H1 (cell line): Measurements from ENCODE around the gene OR2H2. TPM values are rescaled to one million over a fixed set of nuclear protein-coding genes. Genes with fewer than 3 reads are reported as not detected.

ENCODE experiments used
- CTCF ChIA-PET: fragments of 300-600 bp; sonication (Branson Sonifier 250); formaldehyde crosslinking; loops from one replicate; lab custom pipeline; 2021; ENCODE audit not compliant: partially characterized antibody; lab: Charles Lee
- POLR2A ChIA-PET: fragments of 300-600 bp; sonication (Branson Sonifier 250); formaldehyde crosslinking; loops from one replicate; lab custom pipeline; 2021; ENCODE audit warnings: inconsistent platforms; ENCODE audit not compliant: partially characterized antibody; lab: Charles Lee
- DNase-seq, 2 experiments: peaks; one replicate each; pipeline versions ENCODE4 v3.0.0 to v3.0.0-alpha.2; 2010 to 2022; ENCODE audit warnings: low spot score in 2 of 2, low read depth in 1 of 2, mixed read lengths in 1 of 2
- FAIRE-seq: peaks from 2 replicates; lab custom pipeline; 2011; peaks lifted over from hg19 to GRCh38; lab: Jason Lieb, UNC
- H2AFZ ChIP-seq: 2 replicates; pipeline ENCODE4 v1.8.1; 2012; ENCODE audit warnings: low read length, inconsistent platforms
- H2AK5ac ChIP-seq: 2 replicates; pipeline ENCODE4 v1.6.1; 2013; ENCODE audit warnings: low read depth, low read length
- H2BK120ac ChIP-seq: replicated peaks from 2 replicates; pipeline ENCODE3; 2013; ENCODE audit warnings: low read depth, low read length, inconsistent platforms
- H2BK12ac ChIP-seq: 2 replicates; pipeline ENCODE4 v1.6.1; 2013; ENCODE audit warnings: low read depth, low read length
- H2BK15ac ChIP-seq: 2 replicates; pipeline ENCODE4 v1.6.1; 2013; ENCODE audit warnings: low read length
- H2BK20ac ChIP-seq: 2 replicates; pipeline ENCODE4 v1.6.1; 2013; ENCODE audit warnings: low read length
- H2BK5ac ChIP-seq: 2 replicates; pipeline ENCODE4 v1.6.1; 2013; ENCODE audit warnings: low read depth, low read length
- H3K14ac ChIP-seq: 2 replicates; pipeline ENCODE4 v1.6.1; 2013; ENCODE audit warnings: inconsistent platforms; ENCODE audit not compliant: insufficient read length
- H3K18ac ChIP-seq: 2 replicates; pipeline ENCODE4 v1.6.1; 2013; ENCODE audit warnings: low read length; ENCODE audit errors: extremely low read depth
- H3K23ac ChIP-seq: 2 replicates; pipeline ENCODE4 v1.6.1; 2013; ENCODE audit warnings: inconsistent platforms; ENCODE audit not compliant: insufficient read length
- H3K23me2 ChIP-seq: 2 replicates; pipeline ENCODE4 v1.6.1; 2013; ENCODE audit warnings: low read depth, low read length
- H3K27ac ChIP-seq: 2 replicates; pipeline ENCODE4 v1.6.1; 2011; ENCODE audit warnings: low read depth, low read length, inconsistent platforms
- H3K27me3 ChIP-seq, 4 experiments: replicated peaks in 1 of 4; 1 replicate in 1 of 4; 2 replicates in 3 of 4; pipeline versions ENCODE4 v1.6.1 to v1.8.1; 2011 to 2013; ENCODE audit warnings: low read length in 3 of 4, mild to moderate bottlenecking in 3 of 4, inconsistent platforms in 2 of 4, mixed read lengths in 2 of 4, moderate library complexity in 1 of 4; ENCODE audit not compliant: control insufficient read depth in 3 of 4, insufficient read depth in 3 of 4; ENCODE audit errors: extremely low read depth in 1 of 4
- H3K36me3 ChIP-seq, 4 experiments: 2 replicates each; pipeline versions ENCODE4 v1.6.1 to v1.8.1; 2011 to 2013; ENCODE audit warnings: mild to moderate bottlenecking in 4 of 4, low read length in 3 of 4, moderate library complexity in 2 of 4, control low read depth in 1 of 4, inconsistent platforms in 1 of 4; ENCODE audit not compliant: insufficient read depth in 4 of 4, control insufficient read depth in 2 of 4
- H3K4ac ChIP-seq: replicated peaks from 2 replicates; pipeline ENCODE3; 2013; ENCODE audit warnings: low read length, low read depth, mixed read lengths, inconsistent platforms; ENCODE audit not compliant: insufficient read length
- H3K4me1 ChIP-seq, 4 experiments: replicated peaks in 1 of 4; 1 replicate in 1 of 4; 2 replicates in 3 of 4; pipeline versions ENCODE4 v1.6.1 to v1.8.1; 2011 to 2013; ENCODE audit warnings: low read length in 3 of 4, inconsistent platforms in 2 of 4, mixed read lengths in 1 of 4; ENCODE audit not compliant: insufficient read depth in 4 of 4, control insufficient read depth in 3 of 4
- H3K4me2 ChIP-seq, 2 experiments: 2 replicates each; pipeline versions ENCODE4 v1.6.1 to v1.8.1; 2011 to 2013; ENCODE audit warnings: low read depth in 2 of 2, low read length in 2 of 2, control low read depth in 1 of 2, inconsistent platforms in 1 of 2, mild to moderate bottlenecking in 1 of 2; ENCODE audit not compliant: insufficient read depth in 1 of 2
- H3K4me3 ChIP-seq, 4 experiments: fragments of 200-600, 300-600 bp in 1 of 4; sonication (generic), shearing (Covaris generic), sonication (Bioruptor Twin) in 1 of 4; 2 replicates each; pipeline versions ENCODE4 v1.5.1 to v1.8.1; 2011 to 2016; ENCODE audit warnings: low read length in 4 of 4, low read depth in 3 of 4, control low read depth in 2 of 4, inconsistent platforms in 2 of 4, mild to moderate bottlenecking in 2 of 4, mixed read lengths in 1 of 4, moderate library complexity in 1 of 4; ENCODE audit not compliant: insufficient read depth in 2 of 4; ENCODE audit errors: extremely low read depth in 1 of 4
- H3K56ac ChIP-seq: replicated peaks from 2 replicates; pipeline ENCODE3; 2013; ENCODE audit warnings: low read depth, mild to moderate bottlenecking, mixed read lengths, low read length, inconsistent platforms; ENCODE audit not compliant: insufficient read length
- H3K79me1 ChIP-seq: 2 replicates; pipeline ENCODE4 v1.6.1; 2013; ENCODE audit warnings: low read depth, low read length, control low read depth
- H3K79me2 ChIP-seq, 2 experiments: 2 replicates each; pipeline versions ENCODE4 v1.6.1 to v1.8.1; 2012 to 2013; ENCODE audit warnings: low read length in 2 of 2, mild to moderate bottlenecking in 2 of 2, inconsistent platforms in 1 of 2; ENCODE audit not compliant: insufficient read depth in 2 of 2, control insufficient read depth in 1 of 2
- H3K9ac ChIP-seq, 4 experiments: replicated peaks in 1 of 4; 1 replicate in 1 of 4; 2 replicates in 3 of 4; pipeline versions ENCODE4 v1.6.1 to v1.8.1; 2011 to 2013; ENCODE audit warnings: low read depth in 3 of 4, low read length in 3 of 4, control low read depth in 2 of 4, mild to moderate bottlenecking in 2 of 4, moderate library complexity in 2 of 4, inconsistent platforms in 1 of 4; ENCODE audit errors: extremely low read depth in 1 of 4
- H3K9me3 ChIP-seq, 2 experiments: 2 replicates each; pipeline versions ENCODE4 v1.6.1 to v1.8.1; 2012 to 2013; ENCODE audit warnings: mild to moderate bottlenecking in 2 of 2, moderate library complexity in 2 of 2, control low read depth in 1 of 2, inconsistent platforms in 1 of 2, low read depth in 1 of 2, low read length in 1 of 2, mixed read lengths in 1 of 2; ENCODE audit not compliant: insufficient read depth in 2 of 2
- H4K20me1 ChIP-seq, 2 experiments: replicated peaks in 1 of 2; 2 replicates each; pipeline versions ENCODE3 to v1.8.1; 2011 to 2013; ENCODE audit warnings: inconsistent platforms in 2 of 2, low read length in 2 of 2, mild to moderate bottlenecking in 1 of 2; ENCODE audit not compliant: insufficient read depth in 2 of 2, control insufficient read depth in 1 of 2
- H4K5ac ChIP-seq: 2 replicates; pipeline ENCODE4 v1.6.1; 2013; ENCODE audit warnings: low read length, low read depth, mixed read lengths, inconsistent platforms; ENCODE audit not compliant: insufficient read length
- H4K8ac ChIP-seq: 2 replicates; pipeline ENCODE4 v1.8.0; 2013; ENCODE audit warnings: mild to moderate bottlenecking, moderate library complexity, low read length, inconsistent platforms; ENCODE audit not compliant: insufficient read depth; ENCODE audit errors: extremely low read depth
- H4K91ac ChIP-seq: replicated peaks from 2 replicates; pipeline ENCODE3; 2013; ENCODE audit warnings: low read length, mixed read lengths, inconsistent platforms; ENCODE audit not compliant: insufficient read length
- ASH2L ChIP-seq: fragments of 200-600, 300-600 bp; sonication (generic); IDR thresholded peaks from one replicate; pipeline ENCODE4 v1.7.1; 2017; ENCODE audit warnings: low read length
- BACH1 ChIP-seq: IDR thresholded peaks from 2 replicates; pipeline ENCODE4 v1.6.1; 2012; ENCODE audit warnings: low read length, improper control_type of control experiment
- CTCF ChIP-seq, 3 experiments: IDR thresholded peaks; 1 replicate in 2 of 3; 2 replicates in 1 of 3; pipeline versions ENCODE4 v1.5.1 to v1.6.1; 2011; ENCODE audit warnings: low read length in 3 of 3, mild to moderate bottlenecking in 3 of 3, inconsistent platforms in 2 of 3, low read depth in 1 of 3, moderate library complexity in 1 of 3; ENCODE audit not compliant: insufficient read depth in 1 of 3; ENCODE audit errors: control extremely low read depth in 1 of 3
- FOSL1 ChIP-seq: IDR thresholded peaks from 2 replicates; pipeline ENCODE4 v1.6.1; 2011; ENCODE audit warnings: mild to moderate bottlenecking, low read depth, low read length, moderate library complexity; ENCODE audit not compliant: insufficient read depth
- JUN ChIP-seq: IDR thresholded peaks from 2 replicates; pipeline ENCODE4 v1.6.1; 2011; ENCODE audit warnings: low read depth, mild to moderate bottlenecking, improper control_type of control experiment, low read length
- KDM5A ChIP-seq: fragments of 200-600 bp; IDR thresholded peaks from 2 replicates; pipeline ENCODE4 v1.7.1; 2012; ENCODE audit warnings: mild to moderate bottlenecking, low read length, inconsistent platforms, mixed read lengths
- SP4 ChIP-seq: IDR thresholded peaks from 2 replicates; pipeline ENCODE4 v1.6.1; 2012; ENCODE audit warnings: low read length, inconsistent platforms
- TBP ChIP-seq: IDR thresholded peaks from 2 replicates; pipeline ENCODE4 v1.6.1; 2011; ENCODE audit warnings: low read depth, low read length, improper control_type of control experiment
- USF2 ChIP-seq: IDR thresholded peaks from 2 replicates; pipeline ENCODE4 v1.6.1; 2011; ENCODE audit warnings: low read length, improper control_type of control experiment
- WGBS, 2 experiments: shearing (Covaris generic) in 1 of 2; methylation state at CpG; one replicate each; pipeline versions ENCODE4 v1.1.6 to v1.1.7; 2013 to 2015; ENCODE audit warnings: low lambda C conversion rate in 2 of 2, mixed read lengths in 2 of 2, inconsistent platforms in 1 of 2, low coverage in 1 of 2, missing lambda C conversion rate in 1 of 2; ENCODE audit not compliant: insufficient replicate concordance in 2 of 2, insufficient coverage in 1 of 2, insufficient read length in 1 of 2; ENCODE audit errors: extremely low coverage in 1 of 2, missing lambda C conversion rate in 1 of 2; 5-methylcytosine and 5-hydroxymethylcytosine counted together
- polyA plus RNA-seq, 7 experiments: library from polyadenylated mRNA; depleted of rRNA in 3 of 7; stranded (reverse) in 5 of 7; unstranded in 2 of 7; fragments of >200 nt in 5 of 7; fragments of 200-250 nt in 2 of 7; gene quantifications; 1 replicate in 5 of 7; 2 replicates in 1 of 7; 4 replicates in 1 of 7; pipeline versions ENCODE4 v1.2.1 to v1.2.3, GENCODE V29; 2011 to 2013; ENCODE audit warnings: missing spikeins in 2 of 7, mixed read lengths in 2 of 7
- total RNA-seq: library from RNA; stranded (reverse); fragmentation: NEBNext Ultra II Directional; extraction: Animal tissue kit (Norgen Biotek cat#: 25700); gene quantifications from 2 replicates; pipeline ENCODE4 v1.2.1, GENCODE V29; 2021

OR2H2 gene
- total and polyA plus RNA-seq, 2 of the 8 experiments (the other 6 are each of a cell fraction or from before 2014, with no cell fraction given): not detected

GRCh38 chr6:29617782-29618554, 33.0 kb downstream of the OR2H2 start:
- Histone ChIP-seq H2BK15ac (no peak overlapping the region), H3K27me3 (no peaks in the 10 kb centered on the region), H2BK120ac (no peak overlapping the region), H3K27ac (no peak overlapping the region), H3K36me3 (peaks cover 46 to 84% (median 73%) of the 10 kb centered on the region in 4 experiments), H3K9me3 (no peaks in the 10 kb centered on the region), H3K56ac (no peak overlapping the region), H4K20me1 (peaks cover 6 to 7% of the 10 kb centered on the region in 2 experiments), H3K23me2 (no peaks in the 10 kb centered on the region), H2AK5ac (no peak overlapping the region), H2AFZ (no peak overlapping the region), H2BK20ac (no peak overlapping the region), H3K4me1 (no peaks in the 10 kb centered on the region; a peak in 2 of 7 replicates), H2BK12ac (no peak overlapping the region), H2BK5ac (no peak overlapping the region), H4K5ac (no peak overlapping the region), H3K4me2 (no peak overlapping the region), H3K79me2 (peaks cover 0 to 11% of the 10 kb centered on the region in 2 experiments; a peak in 2 of 4 replicates), H3K4me3 (no peak overlapping the region), H3K79me1 (peaks cover 3% of the 10 kb centered on the region; the same call in 1 of the 2 replicates), H3K14ac (no peak overlapping the region), H3K4ac (no peak overlapping the region), H3K23ac (no peak overlapping the region), H4K91ac (no peak overlapping the region), H4K8ac (no peak overlapping the region; the same call in 1 of the 2 replicates), H3K9ac (no peak overlapping the region), H3K18ac (no peak overlapping the region)
- peak; percentile 63 for FAIRE-seq
- ChIA-PET POLR2A (interaction anchor here (0.7 to 3.7 kb wide), 7 partner anchors 8 to 241 kb away, joined by 3 to 21 read pairs (median 6); no protein-coding TSS in a partner anchor), CTCF (interaction anchor here (0.6 to 3.5 kb wide), 18 partner anchors 9 to 954 kb away, joined by 3 to 31 read pairs (median 4); partner anchors contain the start of genes OR12D3 and UBD)
- WGBS, 2 experiments: 87% methylated on average over 8 of the region's 8 CpGs; no CpG with 5 or more reads in 1 of the 2 experiments
- DNase-seq: no peak
- TF ChIP-seq BACH1: no peak
- TF ChIP-seq FOSL1: no peak
- TF ChIP-seq ASH2L: no peak
- no peak for TF ChIP-seq SP4
- no peak for TF ChIP-seq TBP
- TF ChIP-seq JUN: no peak
- no peak for TF ChIP-seq KDM5A
- TF ChIP-seq CTCF (IDR thresholded peaks at IDR 0.05; ENCODE audit: control extremely low read depth in 1 of 3, insufficient read depth in 1 of 3, low read depth in 1 of 3, low read length in 3 of 3): peak; percentile 87 to 97 (median 90)
- no peak for TF ChIP-seq USF2
